ENCODE measurements around the gene PRDM16.

PRDM16 gene

DNA sequence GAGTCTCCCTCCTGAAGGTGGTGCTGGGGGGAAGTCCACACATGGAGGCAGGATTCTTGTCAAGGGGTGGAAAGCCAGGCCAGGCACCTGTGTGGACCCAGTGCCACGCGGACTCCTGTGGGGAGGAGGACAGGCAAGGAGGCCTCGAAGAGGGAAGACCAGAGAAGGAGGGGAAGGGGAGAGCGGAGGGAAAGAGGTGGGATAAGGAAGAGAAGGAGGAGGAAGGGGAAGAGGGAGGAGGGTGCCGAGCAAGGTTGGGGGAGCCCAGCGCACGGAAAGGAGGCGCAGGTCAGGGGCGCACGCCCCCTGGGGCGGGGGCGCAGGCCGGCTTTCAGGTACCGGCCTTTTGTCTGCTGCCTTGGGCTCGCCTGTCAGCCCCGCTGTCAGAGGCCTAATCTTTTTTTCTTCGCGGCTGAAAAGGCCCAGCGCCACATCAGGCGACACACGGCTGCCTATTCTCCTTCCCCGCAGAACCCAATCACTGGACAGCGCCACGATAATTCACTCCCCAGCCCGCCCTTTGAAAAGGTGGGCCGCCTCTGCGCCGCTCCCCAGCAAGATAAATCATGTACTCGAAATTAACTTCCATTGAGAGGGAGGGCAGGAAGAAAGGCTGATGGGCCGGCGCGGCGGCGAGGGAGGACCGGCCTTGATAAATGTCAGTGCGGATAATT, 42.5 kb downstream of the PRDM16 start:
- DNase-seq = no peak

DNA sequence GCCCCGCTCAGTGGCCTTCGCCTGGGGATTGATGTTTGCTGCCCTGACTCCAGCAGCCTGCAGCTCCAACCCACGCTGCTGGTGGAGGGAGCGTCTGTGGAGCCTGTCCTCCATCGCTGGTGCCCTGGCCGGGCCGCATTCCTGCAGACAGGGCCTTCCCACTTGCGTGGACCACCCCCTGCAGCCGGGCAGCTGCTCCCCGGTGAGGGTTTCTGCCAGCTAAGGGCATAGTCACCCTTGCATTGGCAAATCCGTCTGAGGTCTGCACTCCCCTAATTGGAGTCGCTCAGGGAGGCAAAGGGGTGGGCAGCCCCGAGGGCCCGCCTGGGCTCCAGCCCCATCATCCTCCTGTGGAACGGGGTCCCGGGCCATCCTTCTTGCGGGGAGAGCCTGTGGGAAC, 43.5 kb downstream of the PRDM16 start:
- DNase-seq = no peak

DNA sequence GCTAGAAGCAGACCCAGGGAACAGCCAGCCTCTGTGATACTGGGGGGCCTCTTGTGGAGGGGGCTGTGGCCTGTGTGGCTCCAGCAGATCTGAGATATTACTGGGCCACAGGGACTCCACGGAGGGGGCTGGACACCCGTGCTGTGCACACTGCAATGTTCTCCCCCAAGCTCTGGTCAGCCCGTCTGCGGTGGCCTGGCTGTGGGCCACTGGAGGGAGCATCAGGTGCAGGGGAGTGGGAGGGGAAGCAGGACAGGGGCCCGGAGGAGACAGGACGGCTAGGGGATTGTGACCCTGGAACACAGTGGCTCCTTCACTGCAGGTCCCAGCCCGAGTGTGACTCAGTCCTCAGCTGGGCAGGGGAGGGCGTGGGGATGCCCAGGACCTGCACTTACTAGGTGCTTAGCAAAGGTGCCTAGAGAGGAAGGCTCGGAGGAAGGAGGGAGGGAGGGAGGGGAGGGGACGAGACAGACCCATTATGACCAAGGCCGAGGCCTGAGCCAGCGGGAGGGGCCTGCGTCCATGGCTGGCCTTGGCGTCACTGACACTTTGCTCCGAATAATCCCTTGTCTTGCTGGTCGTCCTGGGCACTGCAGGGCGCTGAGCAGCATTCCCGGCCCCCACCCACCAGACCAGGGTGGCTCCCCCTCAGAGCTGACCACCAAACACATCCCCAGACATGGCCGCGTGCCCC, 44.2 kb downstream of the PRDM16 start:
- DNase-seq = no peak

DNA sequence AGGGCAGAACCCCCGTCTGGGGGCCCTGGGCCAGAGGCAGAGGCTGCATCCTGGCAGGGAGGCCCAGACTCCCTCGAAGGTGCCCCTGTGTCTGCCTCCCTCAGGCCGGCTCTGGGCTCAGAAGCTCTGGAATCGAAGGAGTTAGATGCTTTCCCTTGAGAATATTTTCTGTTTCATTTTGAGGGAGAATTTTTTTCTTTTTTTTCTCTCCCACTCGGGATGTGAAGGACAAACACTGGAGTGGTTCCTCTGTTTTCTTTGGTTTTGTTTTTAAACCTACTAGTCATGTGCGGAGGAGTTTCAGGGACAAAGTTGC, 44.7 kb downstream of the PRDM16 start:
- no peak for DNase-seq

DNA sequence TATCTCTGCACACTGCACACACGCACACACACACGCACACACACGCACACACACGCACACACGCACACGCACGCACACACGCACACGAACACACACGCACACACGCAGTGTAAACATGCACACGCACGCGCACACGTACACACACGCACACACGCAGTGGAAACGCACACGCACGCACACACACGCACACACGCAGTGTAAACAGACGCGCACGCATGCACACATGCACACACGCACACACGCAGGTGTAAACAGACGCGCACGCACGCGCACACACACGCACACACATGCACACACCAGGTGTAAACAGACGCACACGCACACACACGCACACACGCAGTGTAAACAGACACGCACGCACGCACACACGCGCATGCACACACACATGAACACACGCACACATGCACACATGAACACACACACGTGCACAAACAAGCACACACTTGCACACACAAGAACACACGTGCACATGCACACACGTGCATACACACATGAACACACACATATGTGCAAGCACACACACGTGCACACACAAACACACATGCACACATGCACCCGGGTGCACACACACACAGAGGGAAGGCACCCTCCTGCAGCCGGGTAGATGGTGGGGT, 45.2 kb downstream of the PRDM16 start:
- DNase-seq = no peak

DNA sequence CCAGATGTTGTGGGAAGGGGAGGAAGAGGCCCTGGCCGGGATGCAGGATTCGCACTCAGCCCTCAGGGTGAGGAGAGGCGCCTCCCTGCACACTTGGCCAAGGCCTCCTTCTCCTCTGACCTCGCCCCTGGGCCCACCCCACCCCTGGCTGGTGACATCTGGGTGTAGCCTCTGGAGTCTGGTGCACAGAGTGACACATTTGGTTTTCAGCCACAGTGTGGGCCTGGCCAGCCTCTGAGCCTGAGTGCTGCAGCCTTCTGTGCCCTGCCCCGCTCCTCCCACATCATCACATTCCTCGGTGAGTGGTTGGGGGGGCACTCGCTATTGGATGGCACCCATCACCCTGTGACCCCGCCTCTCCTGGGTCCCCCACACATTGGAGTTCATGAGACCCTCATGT, 45.8 kb downstream of the PRDM16 start:
- no peak for DNase-seq

DNA sequence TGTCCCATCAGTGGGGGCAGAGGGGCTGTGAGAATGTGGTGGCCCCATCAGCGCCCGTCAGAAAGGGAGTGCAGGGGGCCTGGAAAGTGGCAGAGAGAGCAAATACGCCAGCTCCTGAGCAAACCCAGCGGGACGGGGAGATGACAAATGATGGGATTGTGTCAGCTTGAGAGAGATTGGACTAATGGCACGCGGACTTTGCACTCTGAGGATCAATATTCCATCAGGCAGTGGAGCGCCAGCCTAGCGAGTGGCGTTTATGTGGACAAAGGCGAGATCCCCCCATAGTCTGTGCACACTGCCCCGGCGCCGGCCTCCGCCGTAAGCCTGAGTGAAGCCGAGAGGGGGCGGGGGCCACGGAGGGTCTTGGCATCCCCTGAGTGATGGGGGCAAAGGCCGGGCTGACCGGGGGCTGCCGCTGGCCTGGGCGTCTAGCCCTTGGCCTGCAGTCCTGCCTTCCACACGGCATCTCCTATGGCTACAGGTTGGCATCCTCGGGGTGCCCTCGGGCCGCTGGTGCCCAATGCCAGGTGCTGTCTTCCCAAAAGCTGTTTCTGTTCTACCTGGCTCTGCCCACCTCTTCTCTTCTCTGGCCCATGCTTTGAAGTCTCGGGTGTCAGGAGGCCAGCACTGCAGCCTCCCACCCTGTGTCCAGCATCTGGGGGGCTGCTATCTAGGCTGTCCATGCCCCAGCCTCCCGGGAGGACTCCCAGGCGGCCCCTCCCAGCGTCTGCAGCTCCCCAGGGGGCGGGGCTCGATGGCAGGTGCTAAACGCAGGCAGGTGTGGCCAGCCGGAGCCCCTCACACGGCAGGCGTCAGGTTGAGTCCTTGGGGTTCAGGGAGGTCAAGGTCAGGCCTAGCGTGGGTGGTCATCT, 46.5 kb downstream of the PRDM16 start:
- DNase-seq = no peak

DNA sequence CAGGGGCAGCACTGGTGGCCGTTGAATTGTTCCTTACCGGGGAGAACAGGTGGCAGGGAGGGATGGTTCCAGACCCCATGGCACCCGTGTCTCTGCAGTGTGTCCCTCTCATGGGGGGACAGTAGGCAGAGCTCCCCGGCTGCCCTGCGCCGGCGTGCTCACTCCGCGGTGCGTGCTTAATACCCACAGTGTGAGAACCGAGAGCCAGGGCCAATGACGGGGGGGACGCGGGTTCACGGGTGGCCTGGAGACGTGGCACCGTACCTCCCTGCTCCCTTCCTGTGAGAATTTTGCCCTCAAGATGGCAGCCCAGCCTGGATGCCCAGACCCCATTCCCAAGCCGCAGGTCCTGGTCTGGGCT, 47.1 kb downstream of the PRDM16 start:
- DNase-seq = no peak

DNA sequence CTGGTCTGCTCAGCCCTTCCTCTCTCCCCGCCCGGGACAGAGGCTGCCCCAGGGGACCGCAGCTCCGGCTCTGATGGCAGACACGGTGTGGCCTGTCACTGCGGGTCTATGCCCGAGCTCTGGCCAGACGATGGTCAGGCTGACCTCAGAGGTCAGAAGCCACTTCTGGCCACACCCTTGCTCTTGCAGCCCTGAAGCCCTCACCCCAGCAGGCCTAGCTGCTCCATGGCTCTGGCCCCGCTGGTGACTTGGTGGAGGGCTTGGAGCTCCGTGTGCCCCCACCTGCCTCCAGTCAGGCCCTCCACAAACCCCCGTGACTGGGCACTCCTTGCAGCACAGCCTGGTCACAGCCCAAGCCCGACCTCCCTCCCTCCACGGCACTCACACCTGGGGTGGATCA, 47.6 kb downstream of the PRDM16 start:
- DNase-seq = no peak

DNA sequence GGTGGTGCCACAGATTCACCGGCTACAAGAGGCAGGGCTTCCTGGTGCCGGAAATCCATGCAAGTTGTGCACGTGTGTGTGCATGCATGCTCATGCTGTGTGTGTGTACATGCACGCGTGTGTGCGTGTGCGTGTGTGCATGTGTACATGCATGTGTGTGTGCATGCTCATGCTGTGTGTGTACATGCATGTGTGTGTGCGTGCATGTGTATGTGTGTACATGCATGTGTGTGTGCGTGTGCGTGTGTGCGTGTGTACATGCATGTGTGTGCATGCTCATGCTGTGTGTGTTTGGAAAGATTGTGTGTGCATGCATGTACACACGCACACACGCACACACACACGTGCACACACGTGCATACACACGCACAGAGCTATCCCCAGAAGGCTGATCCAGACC, 48.9 kb downstream of the PRDM16 start:
- no peak for DNase-seq

DNA sequence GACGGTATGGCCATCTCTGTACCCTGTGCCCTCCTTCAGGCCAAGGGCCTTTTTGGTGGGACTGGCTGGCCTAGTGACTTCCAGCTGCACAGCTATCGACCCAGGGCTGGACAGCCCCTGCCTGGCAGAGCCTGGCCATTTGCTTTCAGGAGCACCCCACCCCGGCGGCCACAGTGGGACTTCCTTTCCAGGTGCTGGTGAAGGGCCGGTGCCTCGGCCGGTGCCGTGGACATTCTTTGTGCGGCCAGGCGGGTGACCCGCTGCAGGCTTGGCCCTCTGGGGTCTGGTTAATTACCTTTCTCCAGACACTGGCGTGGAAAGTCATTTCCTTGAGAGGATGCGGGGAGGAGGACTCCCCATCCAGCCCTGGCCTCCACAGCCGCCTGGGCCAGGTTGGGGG, 50.1 kb downstream of the PRDM16 start:
- DNase-seq = no peak

DNA sequence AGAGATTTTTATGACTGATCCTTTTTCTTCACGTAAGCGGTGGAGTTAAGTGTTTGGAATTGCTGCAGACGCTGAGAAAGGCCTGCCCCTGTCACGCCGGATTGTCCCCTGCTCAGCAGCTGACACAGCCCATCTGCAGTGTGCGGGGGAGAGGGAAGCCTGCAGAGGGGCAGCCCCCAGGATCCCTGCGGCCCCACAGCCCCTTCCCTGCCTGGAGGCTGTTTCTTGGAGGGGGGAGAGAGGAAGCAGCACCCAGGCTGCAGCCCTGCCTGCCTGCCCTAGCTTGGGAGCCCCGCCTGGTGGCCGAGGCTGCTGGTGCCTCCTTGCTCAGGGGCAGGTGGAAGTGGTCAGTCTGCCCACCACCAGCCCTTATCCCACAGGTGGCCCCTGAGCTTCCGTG, 50.7 kb downstream of the PRDM16 start:
- no peak for DNase-seq

DNA sequence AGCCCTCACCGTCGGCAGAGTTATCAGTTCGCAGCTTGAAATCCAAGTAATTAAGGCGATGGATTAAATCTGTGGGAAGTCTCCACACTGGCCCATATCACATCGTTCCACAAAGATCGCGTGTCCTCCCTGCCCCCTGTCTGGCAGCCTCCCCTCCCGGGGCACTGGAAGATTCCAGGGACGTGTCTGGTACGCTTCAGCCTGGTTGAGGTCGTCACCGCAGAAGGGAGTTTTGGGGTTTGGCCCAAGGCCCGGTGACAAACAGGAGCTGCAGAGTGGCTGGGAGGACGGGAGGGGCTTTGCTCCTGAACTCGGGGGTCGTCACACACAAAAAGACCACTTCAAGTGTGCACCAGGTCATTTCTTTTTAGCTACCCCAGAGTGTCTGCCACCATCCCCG, 51.1 kb downstream of the PRDM16 start:
- no peak for DNase-seq

DNA sequence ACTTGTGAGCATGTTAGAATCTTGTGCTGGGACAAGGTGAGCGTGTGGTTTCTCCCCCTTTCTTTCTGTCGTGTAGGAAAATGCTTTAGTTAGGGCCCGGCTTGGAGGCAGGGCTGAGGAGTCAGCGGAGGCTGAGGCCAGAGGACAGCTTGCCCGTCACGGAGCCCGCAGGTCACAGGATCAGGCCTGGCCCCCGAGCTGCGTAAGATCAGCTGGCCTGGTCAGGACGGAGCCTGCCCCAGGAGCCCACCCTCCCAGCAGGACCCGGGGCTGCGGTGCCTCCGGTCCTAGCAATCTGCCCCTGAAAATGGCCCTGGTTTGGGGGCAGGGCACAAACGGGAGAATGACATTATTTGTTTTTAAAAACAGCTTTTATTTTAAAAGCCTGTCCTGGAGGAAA, 52.0 kb downstream of the PRDM16 start:
- DNase-seq = no peak

DNA sequence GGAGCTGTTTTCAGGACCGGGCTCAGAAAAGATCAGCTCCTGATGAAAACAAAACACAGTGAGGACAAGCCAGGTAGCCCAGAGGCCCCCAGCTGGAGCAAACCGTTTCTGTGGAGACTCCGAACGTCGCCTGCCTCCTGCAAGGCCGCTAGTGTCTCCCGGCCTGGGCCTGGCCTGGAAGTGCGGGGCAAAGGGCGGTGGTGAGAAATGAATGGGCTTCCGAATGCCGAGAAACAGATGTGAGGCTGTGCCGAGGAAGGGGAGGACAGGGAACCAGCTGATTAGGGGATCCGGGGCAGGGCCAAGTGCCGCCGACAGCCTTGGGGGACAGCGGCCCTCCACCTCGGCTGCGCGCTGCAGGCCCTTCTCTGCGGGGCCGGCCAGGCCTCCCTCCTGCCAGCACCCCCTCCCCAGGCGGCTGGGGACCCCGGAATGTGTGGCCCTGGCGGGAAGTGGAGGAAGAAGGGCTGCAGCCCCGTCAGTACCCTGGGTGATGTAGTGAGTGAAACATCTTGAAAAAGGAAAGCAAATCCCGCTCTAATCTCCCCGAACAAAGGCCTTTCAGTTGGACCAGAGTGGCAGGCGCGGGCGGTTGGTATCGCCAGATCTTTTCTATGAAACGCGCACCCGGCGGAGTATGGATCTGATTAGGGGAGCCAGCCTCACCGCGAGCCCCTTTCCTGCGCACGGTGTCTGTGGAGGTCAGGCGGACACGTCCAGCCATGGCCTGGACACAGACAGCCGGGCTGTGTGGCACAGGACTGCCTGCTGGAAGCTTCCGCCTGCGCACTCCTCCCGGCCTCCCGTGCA, 52.6 kb downstream of the PRDM16 start:
- DNase-seq = no peak

DNA sequence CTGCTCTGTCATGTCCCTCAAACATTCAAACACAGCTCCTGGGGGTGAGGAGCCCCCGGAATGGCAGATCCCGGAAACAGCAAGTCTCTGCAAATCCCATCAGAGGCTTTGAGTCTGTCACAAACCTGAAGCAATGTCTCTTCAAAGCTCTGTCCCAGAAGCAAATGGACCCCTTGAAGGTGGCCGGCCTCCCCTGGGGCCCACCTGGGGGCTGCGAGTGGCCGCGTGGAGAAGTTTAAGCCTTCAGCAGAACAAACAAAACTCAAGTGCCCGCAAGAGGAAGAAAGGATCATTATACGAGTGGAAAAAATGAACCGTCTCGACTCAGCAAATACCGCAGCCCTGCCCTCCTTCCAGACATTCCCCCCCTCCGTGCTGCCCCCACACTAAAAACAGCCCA, 53.3 kb downstream of the PRDM16 start:
- no peak for DNase-seq

DNA sequence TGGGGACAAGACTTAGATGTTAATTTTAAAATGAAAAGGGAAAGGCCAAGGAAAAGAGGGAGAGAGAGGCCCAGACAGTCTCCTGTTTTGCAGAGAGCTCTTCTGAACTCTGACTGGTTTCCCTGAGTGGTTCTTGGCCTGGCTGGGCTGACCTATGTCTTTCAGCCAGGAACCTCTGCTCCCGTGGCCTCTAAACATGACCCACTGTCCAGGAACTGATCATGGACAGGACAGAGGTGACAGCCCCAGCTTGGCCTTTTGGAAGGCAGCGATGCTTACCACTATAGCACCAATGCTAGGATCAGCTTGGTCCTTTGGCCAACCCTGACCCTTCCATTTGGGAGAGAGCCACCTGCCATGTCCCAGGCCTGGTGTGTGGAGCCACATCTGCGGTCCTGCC, 55.2 kb downstream of the PRDM16 start:
- DNase-seq = no peak

DNA sequence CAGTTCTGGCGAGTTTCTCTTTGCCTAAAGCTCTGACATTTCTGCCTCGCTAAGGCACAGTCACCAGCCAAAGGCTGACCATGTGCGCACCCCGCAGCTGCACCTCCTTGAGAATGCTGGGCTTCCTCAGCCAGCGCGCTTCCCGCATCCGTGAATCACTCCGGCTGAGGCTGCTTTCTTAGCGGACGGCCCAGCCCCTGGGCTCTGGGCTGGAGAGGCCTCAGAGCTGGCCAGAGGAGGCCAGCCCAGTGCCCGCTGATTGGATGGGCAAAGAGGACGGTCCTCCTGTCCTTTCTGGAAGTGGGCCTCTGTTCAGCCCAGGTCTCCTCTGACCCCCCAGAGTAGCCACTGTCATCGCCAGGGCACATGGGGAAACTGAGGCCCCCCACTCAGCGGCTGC, 56.1 kb downstream of the PRDM16 start:
- DNase-seq = no peak

DNA sequence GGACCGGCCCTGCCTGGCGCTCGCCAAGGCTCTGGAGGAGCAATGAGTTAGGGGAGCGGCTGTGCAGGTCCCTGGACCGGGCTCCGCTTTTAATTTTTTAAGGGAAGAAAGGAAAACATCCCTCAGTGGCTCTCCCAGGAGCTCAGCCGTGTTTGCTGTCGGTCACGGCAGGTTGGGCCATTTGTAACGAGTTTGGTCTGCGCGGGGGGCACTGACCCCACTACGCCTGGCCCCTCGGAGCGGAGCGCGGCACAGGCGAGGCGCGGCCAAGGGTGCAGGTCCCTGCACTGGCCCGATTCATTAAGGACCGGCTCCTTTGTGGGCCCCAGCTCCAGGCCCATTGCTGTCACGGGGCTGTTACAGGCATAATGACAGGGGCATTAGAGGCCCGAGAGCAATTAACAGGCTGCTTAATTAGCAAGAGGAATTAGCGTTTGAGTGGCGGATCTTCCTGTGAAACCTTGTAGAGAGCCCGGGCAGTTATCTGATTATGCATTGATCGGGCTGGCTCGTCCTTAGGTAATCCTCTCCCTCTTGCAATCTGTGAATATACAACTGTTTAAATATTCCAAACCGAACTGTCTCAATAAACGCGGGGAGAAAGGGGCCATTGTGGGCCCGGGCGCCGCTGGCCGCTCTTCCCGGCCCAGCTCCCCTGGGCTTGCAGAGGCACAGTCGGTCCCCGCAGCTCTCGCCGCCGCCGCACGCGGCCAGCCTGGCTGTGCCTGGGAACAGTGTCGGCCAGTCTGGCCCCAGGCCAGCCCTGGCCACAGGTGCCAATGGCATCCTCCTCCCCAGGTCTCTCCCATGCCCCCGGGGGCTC, 56.8 kb downstream of the PRDM16 start:
- DNase-seq = no peak

DNA sequence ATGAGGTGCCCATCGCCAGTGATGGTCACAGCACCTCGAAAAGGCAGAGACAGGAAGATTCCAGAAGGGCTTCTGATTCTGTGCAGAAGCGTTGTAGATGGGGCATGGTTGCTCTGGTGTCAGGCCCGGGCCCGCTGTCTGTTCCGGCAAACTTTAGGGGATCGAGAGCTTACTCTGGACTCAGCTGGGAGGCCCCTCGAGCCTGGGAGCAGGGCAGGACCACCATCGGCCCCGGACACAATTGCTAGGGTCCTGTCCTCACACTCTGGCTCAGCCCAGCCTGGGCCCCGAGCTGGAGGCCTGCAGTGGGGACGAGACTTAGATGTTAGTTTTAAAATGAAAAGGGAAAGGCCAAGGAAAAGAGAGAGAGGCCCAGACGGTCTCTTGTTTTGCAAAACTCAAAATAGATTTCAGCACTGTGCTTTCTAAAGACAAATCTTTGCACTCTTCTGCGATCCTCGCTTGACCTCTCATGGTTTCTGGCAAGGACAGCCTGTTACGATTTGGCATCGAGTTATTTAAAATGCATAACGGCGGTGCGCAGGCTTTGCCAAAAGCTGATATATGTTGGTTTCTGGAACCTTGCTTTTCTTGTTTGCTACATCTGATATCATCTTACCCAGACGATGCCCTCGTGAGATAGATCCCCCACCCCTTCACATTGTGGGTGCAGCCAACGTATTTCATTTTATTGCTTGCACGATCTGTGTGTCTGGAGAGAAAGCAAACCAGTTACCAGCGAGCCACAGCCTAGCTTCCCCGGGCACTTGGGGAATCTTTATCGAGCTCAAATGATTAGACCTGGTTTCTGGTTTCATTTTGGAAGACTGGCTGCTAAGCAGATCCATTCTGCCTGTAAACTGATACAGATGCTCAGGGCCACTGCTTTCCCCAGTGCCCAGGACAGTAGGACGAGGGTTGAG, 58.0 kb downstream of the PRDM16 start:
- no peak for DNase-seq

DNA sequence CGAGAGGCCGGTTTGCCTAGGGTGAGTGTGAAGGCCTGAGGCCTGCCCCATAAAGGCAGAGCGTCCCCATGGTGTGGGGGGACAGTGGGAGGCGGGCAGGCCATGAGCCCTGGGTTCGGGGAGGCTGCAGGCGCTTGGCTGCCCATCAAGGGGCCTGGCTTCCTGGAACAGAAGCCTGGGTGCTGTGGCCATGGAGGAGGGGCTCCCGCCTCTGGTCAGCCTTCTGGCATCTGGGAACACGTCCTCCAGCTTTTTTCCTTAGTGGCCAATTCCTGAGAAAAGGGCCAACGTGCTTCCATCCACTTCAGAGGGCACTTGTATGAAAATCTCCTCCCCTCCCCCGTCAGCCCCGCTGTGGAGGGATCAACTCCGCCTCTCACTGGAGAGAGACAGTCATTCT, 58.7 kb downstream of the PRDM16 start:
- no peak for DNase-seq
